ENCODE data around the gene KCNA3. TPM values are rescaled to one million over a fixed set of nuclear protein-coding genes. Genes with fewer than 3 reads are reported as not detected.

KCNA3 gene
- total and polyA plus RNA-seq, 9 of the 15 experiments (the other 6 are each of a cell fraction or from before 2014, with no cell fraction given): not detected

DNA sequence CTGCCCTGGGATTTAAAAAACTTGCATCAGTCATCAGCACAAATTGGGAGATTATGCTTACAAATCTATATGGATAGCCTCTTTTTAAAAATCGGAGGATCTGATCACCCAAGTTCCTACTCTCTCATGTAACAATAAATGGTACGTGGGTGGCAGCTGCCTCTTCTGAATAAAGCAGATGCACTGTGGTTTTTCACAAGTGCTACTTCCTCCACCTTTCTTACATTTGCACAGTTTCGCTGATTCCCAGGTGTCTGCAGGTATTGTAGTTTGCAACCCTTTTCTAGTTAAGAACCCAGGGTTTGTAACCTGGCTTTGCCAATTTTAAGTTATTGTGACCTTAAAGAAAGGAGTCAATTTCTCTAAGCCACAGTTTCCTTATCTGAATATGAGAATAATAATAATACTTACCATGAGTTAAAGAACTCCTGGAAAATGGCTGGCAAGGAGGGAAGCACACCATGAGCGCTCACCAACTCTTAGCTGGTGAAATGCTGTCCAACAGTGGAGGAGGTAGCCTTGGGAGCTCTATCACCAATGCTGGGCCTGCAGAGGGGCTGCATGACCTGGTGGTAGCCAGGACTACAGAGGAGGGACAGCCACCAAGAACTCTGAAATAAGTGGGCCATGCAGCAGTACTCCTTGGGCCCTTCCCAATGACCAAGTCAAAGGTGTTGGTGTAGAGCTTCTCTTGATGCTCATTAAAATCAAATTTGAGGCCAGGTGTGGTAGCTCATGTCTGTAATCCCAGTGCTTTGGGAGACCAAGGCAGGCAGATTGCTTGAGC, 38.4 kb downstream of the KCNA3 start:
- H3K9me3 ChIP-seq (replicated peaks; ENCODE audit: control insufficient read depth, insufficient read depth, low read depth, low read length): no peaks in the 10 kb centered on the region
- no peak overlapping the region for H3K9ac ChIP-seq (ENCODE audit: insufficient read depth in 1 of 2, low read depth in 2 of 2, low read length in 2 of 2)
- WGBS (ENCODE audit: insufficient coverage, low coverage, missing lambda C conversion rate): 0% methylated on average over 4 of the region's 4 CpGs
- H3K27me3 ChIP-seq (ENCODE audit: control insufficient read depth in 2 of 2, insufficient read depth in 2 of 2, low read length in 2 of 2): peaks cover 3 to 21% of the 10 kb centered on the region in 2 experiments; a peak in 4 of 5 replicates
- no peaks in the 10 kb centered on the region for H4K20me1 ChIP-seq (replicated peaks; ENCODE audit: control insufficient read depth, insufficient read depth, low read length)
- no peak for DNase-seq (ENCODE audit: extremely low read depth in 1 of 4, low spot score in 3 of 4)
- no peaks in the 10 kb centered on the region for H3K9me1 ChIP-seq (ENCODE audit: control insufficient read depth, insufficient read depth, low read length)
- H3K79me2 ChIP-seq (ENCODE audit: control insufficient read depth, insufficient read depth, low read length): no peaks in the 10 kb centered on the region
- no peaks in the 10 kb centered on the region for H3K36me3 ChIP-seq (ENCODE audit: control insufficient read depth, insufficient read depth, low read length)
- intact Hi-C loops (cut with micrococcal nuclease): no loop called here
- H3K4me1 ChIP-seq (replicated peaks in 1 of 2; ENCODE audit: control insufficient read depth in 2 of 2, insufficient read depth in 2 of 2, low read length in 2 of 2): no peaks in the 10 kb centered on the region
- no peak for ATAC-seq
- no peak overlapping the region for H2AFZ ChIP-seq (ENCODE audit: low read depth, low read length)
- CTCF ChIA-PET (ENCODE audit: low intra/inter-chr PET ratio): no interaction called here
- FAIRE-seq: no peak
- H3K4me3 ChIP-seq: no peak overlapping the region
- no peak overlapping the region for H3K4me2 ChIP-seq (ENCODE audit: insufficient read depth, low read length)
- POLR2A ChIA-PET: interaction anchor here (0.6 to 1.7 kb wide), 3 partner anchors 9 to 319 kb away, joined by 4 to 6 read pairs (median 5); no protein-coding TSS in a partner anchor
- no TSS peak for BruUV-seq (replicated peaks)
- no peak overlapping the region for H3K27ac ChIP-seq (ENCODE audit: extremely low read depth, low read depth, low read length)
- in situ Hi-C loops (cut with MboI): loop anchor here (5.0 kb wide), 1 partner anchor 371 kb away; no protein-coding TSS in a partner anchor
- TF ChIP-seq, protein P1, sequence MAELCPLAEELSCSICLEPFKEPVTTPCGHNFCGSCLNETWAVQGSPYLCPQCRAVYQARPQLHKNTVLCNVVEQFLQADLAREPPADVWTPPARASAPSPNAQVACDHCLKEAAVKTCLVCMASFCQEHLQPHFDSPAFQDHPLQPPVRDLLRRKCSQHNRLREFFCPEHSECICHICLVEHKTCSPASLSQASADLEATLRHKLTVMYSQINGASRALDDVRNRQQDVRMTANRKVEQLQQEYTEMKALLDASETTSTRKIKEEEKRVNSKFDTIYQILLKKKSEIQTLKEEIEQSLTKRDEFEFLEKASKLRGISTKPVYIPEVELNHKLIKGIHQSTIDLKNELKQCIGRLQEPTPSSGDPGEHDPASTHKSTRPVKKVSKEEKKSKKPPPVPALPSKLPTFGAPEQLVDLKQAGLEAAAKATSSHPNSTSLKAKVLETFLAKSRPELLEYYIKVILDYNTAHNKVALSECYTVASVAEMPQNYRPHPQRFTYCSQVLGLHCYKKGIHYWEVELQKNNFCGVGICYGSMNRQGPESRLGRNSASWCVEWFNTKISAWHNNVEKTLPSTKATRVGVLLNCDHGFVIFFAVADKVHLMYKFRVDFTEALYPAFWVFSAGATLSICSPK (IDR thresholded peaks at IDR 0.05; ENCODE audit: borderline replicate concordance): no peak
- TF ChIP-seq C11orf30 (IDR thresholded peaks at IDR 0.05; ENCODE audit: low read depth) (no peak), ZFP30 (CRISPR knock-in tag; IDR thresholded peaks at IDR 0.05; ENCODE audit: borderline replicate concordance) (no peak), SREBF2 (CRISPR knock-in tag; IDR thresholded peaks at IDR 0.05) (no peak), ZNF699 (CRISPR knock-in tag; IDR thresholded peaks at IDR 0.05; ENCODE audit: insufficient replicate concordance) (no peak), ZFP1 (CRISPR knock-in tag; IDR thresholded peaks at IDR 0.05) (no peak), HOXB6 (CRISPR knock-in tag; IDR thresholded peaks at IDR 0.05; ENCODE audit: borderline replicate concordance) (no peak), BHLHE40 (IDR thresholded peaks at IDR 0.05; ENCODE audit: low read length) (no peak), ZNF232 (CRISPR knock-in tag; IDR thresholded peaks at IDR 0.05) (no peak), FOXJ2 (tag; IDR thresholded peaks at IDR 0.05) (no peak), RBM34 (IDR thresholded peaks at IDR 0.05; ENCODE audit: borderline replicate concordance, insufficient read depth, low read length) (no peak), MECOM (CRISPR knock-in tag; IDR thresholded peaks at IDR 0.05) (no peak), NELFE (IDR thresholded peaks at IDR 0.05; ENCODE audit: insufficient read depth, insufficient read length) (no peak)
- TF ChIP-seq, protein P2, sequence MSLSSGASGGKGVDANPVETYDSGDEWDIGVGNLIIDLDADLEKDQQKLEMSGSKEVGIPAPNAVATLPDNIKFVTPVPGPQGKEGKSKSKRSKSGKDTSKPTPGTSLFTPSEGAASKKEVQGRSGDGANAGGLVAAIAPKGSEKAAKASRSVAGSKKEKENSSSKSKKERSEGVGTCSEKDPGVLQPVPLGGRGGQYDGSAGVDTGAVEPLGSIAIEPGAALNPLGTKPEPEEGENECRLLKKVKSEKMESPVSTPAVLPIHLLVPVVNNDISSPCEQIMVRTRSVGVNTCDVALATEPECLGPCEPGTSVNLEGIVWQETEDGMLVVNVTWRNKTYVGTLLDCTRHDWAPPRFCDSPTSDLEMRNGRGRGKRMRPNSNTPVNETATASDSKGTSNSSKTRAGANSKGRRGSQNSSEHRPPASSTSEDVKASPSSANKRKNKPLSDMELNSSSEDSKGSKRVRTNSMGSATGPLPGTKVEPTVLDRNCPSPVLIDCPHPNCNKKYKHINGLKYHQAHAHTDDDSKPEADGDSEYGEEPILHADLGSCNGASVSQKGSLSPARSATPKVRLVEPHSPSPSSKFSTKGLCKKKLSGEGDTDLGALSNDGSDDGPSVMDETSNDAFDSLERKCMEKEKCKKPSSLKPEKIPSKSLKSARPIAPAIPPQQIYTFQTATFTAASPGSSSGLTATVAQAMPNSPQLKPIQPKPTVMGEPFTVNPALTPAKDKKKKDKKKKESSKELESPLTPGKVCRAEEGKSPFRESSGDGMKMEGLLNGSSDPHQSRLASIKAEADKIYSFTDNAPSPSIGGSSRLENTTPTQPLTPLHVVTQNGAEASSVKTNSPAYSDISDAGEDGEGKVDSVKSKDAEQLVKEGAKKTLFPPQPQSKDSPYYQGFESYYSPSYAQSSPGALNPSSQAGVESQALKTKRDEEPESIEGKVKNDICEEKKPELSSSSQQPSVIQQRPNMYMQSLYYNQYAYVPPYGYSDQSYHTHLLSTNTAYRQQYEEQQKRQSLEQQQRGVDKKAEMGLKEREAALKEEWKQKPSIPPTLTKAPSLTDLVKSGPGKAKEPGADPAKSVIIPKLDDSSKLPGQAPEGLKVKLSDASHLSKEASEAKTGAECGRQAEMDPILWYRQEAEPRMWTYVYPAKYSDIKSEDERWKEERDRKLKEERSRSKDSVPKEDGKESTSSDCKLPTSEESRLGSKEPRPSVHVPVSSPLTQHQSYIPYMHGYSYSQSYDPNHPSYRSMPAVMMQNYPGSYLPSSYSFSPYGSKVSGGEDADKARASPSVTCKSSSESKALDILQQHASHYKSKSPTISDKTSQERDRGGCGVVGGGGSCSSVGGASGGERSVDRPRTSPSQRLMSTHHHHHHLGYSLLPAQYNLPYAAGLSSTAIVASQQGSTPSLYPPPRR (CRISPR knock-in tag; IDR thresholded peaks at IDR 0.05; ENCODE audit: borderline replicate concordance): no peak
- TF ChIP-seq, protein P3, sequence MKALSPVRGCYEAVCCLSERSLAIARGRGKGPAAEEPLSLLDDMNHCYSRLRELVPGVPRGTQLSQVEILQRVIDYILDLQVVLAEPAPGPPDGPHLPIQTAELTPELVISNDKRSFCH (CRISPR knock-in tag; IDR thresholded peaks at IDR 0.05): no peak
- TF ChIP-seq, protein P3 (tag; IDR thresholded peaks at IDR 0.05): no peak
